Astrocyte (in vitro differentiated cells and primary cell): ENCODE data around the gene STK39.

Experiments
- EZH2 ChIP-seq: IDR thresholded peaks from 2 replicates; pipeline ENCODE4 v1.6.1; 2012; ENCODE audit warnings: mild to moderate bottlenecking, low read length, inconsistent platforms; ENCODE audit not compliant: insufficient read depth
- TF ChIP-seq, protein P1 (sequence below): IDR thresholded peaks from 2 replicates; pipeline ENCODE4 v1.5.1; 2011; ENCODE audit warnings: low read depth, mild to moderate bottlenecking, inconsistent platforms, low read length, moderate library complexity; ENCODE audit not compliant: insufficient read depth

- TF ChIP-seq EZH2 = no peak
- TF ChIP-seq, protein P1, sequence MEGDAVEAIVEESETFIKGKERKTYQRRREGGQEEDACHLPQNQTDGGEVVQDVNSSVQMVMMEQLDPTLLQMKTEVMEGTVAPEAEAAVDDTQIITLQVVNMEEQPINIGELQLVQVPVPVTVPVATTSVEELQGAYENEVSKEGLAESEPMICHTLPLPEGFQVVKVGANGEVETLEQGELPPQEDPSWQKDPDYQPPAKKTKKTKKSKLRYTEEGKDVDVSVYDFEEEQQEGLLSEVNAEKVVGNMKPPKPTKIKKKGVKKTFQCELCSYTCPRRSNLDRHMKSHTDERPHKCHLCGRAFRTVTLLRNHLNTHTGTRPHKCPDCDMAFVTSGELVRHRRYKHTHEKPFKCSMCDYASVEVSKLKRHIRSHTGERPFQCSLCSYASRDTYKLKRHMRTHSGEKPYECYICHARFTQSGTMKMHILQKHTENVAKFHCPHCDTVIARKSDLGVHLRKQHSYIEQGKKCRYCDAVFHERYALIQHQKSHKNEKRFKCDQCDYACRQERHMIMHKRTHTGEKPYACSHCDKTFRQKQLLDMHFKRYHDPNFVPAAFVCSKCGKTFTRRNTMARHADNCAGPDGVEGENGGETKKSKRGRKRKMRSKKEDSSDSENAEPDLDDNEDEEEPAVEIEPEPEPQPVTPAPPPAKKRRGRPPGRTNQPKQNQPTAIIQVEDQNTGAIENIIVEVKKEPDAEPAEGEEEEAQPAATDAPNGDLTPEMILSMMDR = no peak
Measured at GRCh38 chr2:168157926-168158325, 89.5 kb downstream of the STK39 start.
